HepG2 (cell line): ENCODE results near the gene CNGA3. TPM values are rescaled to one million over a fixed set of nuclear protein-coding genes. Genes with fewer than 3 reads are reported as not detected.

Experiments
- ATAC-seq: fragments of 200-7000 bp; cut with Tn5 transposase; 3 replicates; pipeline ENCODE4 v1.9.1; 2020; ENCODE audit warnings: mild to moderate bottlenecking, moderate library complexity
- BruUV-seq: library from RNA; stranded (reverse); fragments of 400-500 nt; replicated peaks from 2 replicates; lab custom pipeline; 2021; lab: Mats Ljungman, UMichigan
- CTCF ChIA-PET: fragments of 300-600 bp; formaldehyde crosslinking; extraction: SDS; loops from one replicate; lab custom pipeline; 2021; ENCODE audit warnings: low total read pairs, inconsistent platforms, low intra/inter-chr PET ratio; lab: Yijun Ruan, JAX
- POLR2A ChIA-PET: fragments of 350-600 bp; sonication (Branson Sonifier 250); formaldehyde crosslinking; loops from one replicate; lab custom pipeline; 2020; ENCODE audit warnings: antibody characterized with exemption, inconsistent platforms; lab: Yijun Ruan, JAX
- DNase-seq: peaks from one replicate; pipeline ENCODE4 v3.0.0-alpha.2; 2015; ENCODE audit warnings: low spot score
- FAIRE-seq: peaks from 3 replicates; lab custom pipeline; 2011; peaks lifted over from hg19 to GRCh38; lab: Jason Lieb, UNC
- H2AFZ ChIP-seq: one replicate; pipeline ENCODE4 v1.6.1; 2011; ENCODE audit warnings: low read length, inconsistent platforms
- H3K27ac ChIP-seq: fragments of 300-600 bp; 3 replicates; pipeline ENCODE4 v1.8.0; 2011; ENCODE audit warnings: mixed run types, mild to moderate bottlenecking, mixed read lengths, low read length, inconsistent platforms; ENCODE audit not compliant: insufficient read depth; ENCODE audit errors: extremely low read length
- H3K27me3 ChIP-seq, 2 experiments: fragments of 200-600 bp in 1 of 2; 2 replicates in 1 of 2; 3 replicates in 1 of 2; pipeline versions ENCODE4 v1.6.0 to v1.8.0; 2011; ENCODE audit warnings: low read length in 2 of 2, mild to moderate bottlenecking in 2 of 2, moderate library complexity in 2 of 2, inconsistent platforms in 1 of 2; ENCODE audit not compliant: insufficient read depth in 2 of 2, control insufficient read depth in 1 of 2
- H3K36me3 ChIP-seq, 2 experiments: fragments of 200-600 bp in 1 of 2; replicated peaks in 1 of 2; 2 replicates in 1 of 2; 3 replicates in 1 of 2; pipeline versions ENCODE4 v1.5.1 to v1.8.0; 2011; ENCODE audit warnings: low read length in 2 of 2, inconsistent platforms in 1 of 2; ENCODE audit not compliant: insufficient read depth in 2 of 2, control insufficient read depth in 1 of 2
- H3K4me1 ChIP-seq: 2 replicates; pipeline ENCODE4 v1.5.1; 2012; ENCODE audit warnings: low read length, inconsistent platforms; ENCODE audit not compliant: insufficient read depth
- H3K4me2 ChIP-seq: 2 replicates; pipeline ENCODE4 v1.6.0; 2011; ENCODE audit warnings: low read depth, low read length, inconsistent platforms
- H3K4me3 ChIP-seq, 3 experiments: fragments of 200-600 bp in 1 of 3; sonication (generic), shearing (Covaris generic) in 1 of 3; replicated peaks in 1 of 3; 2 replicates each; pipeline ENCODE4 v1.5.1; 2011 to 2016; ENCODE audit warnings: low read length in 3 of 3, inconsistent platforms in 2 of 3, low read depth in 2 of 3, mild to moderate bottlenecking in 2 of 3, control low read depth in 1 of 3, mixed read lengths in 1 of 3; ENCODE audit not compliant: insufficient read depth in 1 of 3
- H3K79me2 ChIP-seq: one replicate; pipeline ENCODE4 v1.6.1; 2011; ENCODE audit warnings: low read length, inconsistent platforms; ENCODE audit not compliant: insufficient read depth
- H3K9ac ChIP-seq: 2 replicates; pipeline ENCODE4 v1.6.0; 2011; ENCODE audit warnings: mild to moderate bottlenecking, low read depth, low read length, inconsistent platforms; ENCODE audit not compliant: insufficient read depth
- H3K9me3 ChIP-seq: 2 replicates; pipeline ENCODE4 v1.5.1; 2012; ENCODE audit warnings: mild to moderate bottlenecking, low read length
- H4K20me1 ChIP-seq: 2 replicates; pipeline ENCODE4 v1.6.0; 2011; ENCODE audit warnings: inconsistent platforms, mild to moderate bottlenecking, low read length, moderate library complexity; ENCODE audit not compliant: insufficient read depth
- ATF6 ChIP-seq: sonication (generic); formaldehyde crosslinking; conservative IDR thresholded peaks from 2 replicates; pipeline ENCODE4 v1.4.0; 2020; ENCODE audit warnings: missing genetic modification reagents
- BORCS8-MEF2B ChIP-seq: sonication (generic); formaldehyde crosslinking; IDR thresholded peaks from 2 replicates; pipeline ENCODE4 v1.8.0; 2022; ENCODE audit warnings: mild to moderate bottlenecking, missing genetic modification reagents
- ETS1 ChIP-seq: sonication (generic); formaldehyde crosslinking; IDR thresholded peaks from 2 replicates; pipeline ENCODE4 v1.4.0; 2020; ENCODE audit warnings: missing genetic modification reagents
- HCFC1 ChIP-seq: fragments of 150-350 bp; IDR thresholded peaks from 2 replicates; pipeline ENCODE4 v1.6.1; 2014; ENCODE audit warnings: low read depth, low read length
- HDAC6 ChIP-seq: fragments of 200-600 bp; sonication (generic); IDR thresholded peaks from 2 replicates; pipeline ENCODE4 v1.7.0; 2017; ENCODE audit warnings: mild to moderate bottlenecking, antibody characterized with exemption, low read length, low read depth
- HHEX ChIP-seq: IDR thresholded peaks from 2 replicates; pipeline ENCODE4 v1.6.1; 2016; ENCODE audit warnings: control low read depth
- KAT7 ChIP-seq: IDR thresholded peaks from 2 replicates; pipeline ENCODE4 v1.6.1; 2018; ENCODE audit warnings: borderline replicate concordance, missing compliant biosample characterization
- MATR3 ChIP-seq: sonication (generic); formaldehyde crosslinking; IDR thresholded peaks from 2 replicates; pipeline ENCODE4 v1.4.0; 2020; ENCODE audit warnings: missing genetic modification reagents
- RAD51 ChIP-seq: fragments of 450-650 bp; IDR thresholded peaks from 2 replicates; pipeline ENCODE4 v1.6.1; 2016; ENCODE audit warnings: borderline replicate concordance
- ZNF136 ChIP-seq: sonication (generic); formaldehyde crosslinking; IDR thresholded peaks from 2 replicates; pipeline ENCODE4 v1.8.1; 2022; ENCODE audit warnings: low read depth, mild to moderate bottlenecking, moderate library complexity, missing genetic modification reagents
- ZNF574 ChIP-seq: sonication (generic); formaldehyde crosslinking; IDR thresholded peaks from 2 replicates; pipeline ENCODE4 v1.4.0; 2020; ENCODE audit warnings: missing genetic modification reagents
- WGBS: methylation state at CpG from one replicate; pipeline ENCODE4 v1.1.6; 2017; ENCODE audit warnings: low lambda C conversion rate; 5-methylcytosine and 5-hydroxymethylcytosine counted together
- in situ Hi-C: cut with HindIII; loops from 2 replicates; pipeline ENCODE4 v1.10.0; 2017; ENCODE audit warnings: low pct_unique_long_range_greater_than_20kb; ENCODE audit not compliant: extremely low pct_ligation_motif_present
- intact Hi-C: fragments of 100-400 bp; cut with micrococcal nuclease; formaldehyde crosslinking; loops from one replicate; pipeline ENCODE4 v1.10.0; 2022; ENCODE audit not compliant: unreplicated experiment
- polyA plus RNA-seq, 8 experiments: library from polyadenylated mRNA; depleted of rRNA in 3 of 8; stranded (reverse) in 7 of 8; unstranded in 1 of 8; fragments of >200 nt; fragmentation: Illumina TruSeq in 4 of 8; extraction: Trizol in 4 of 8; gene quantifications; 2 replicates each; pipeline versions ENCODE4 v1.2.1 to v1.2.3, GENCODE V29; 2011 to 2016; ENCODE audit warnings: low read depth in 4 of 8, missing spikeins in 1 of 8, mixed read lengths in 1 of 8; ENCODE audit not compliant: insufficient read depth in 1 of 8
- total RNA-seq, 5 experiments: library from RNA; depleted of rRNA; stranded (reverse); fragments of >200 nt; fragmentation: Illumina TruSeq; extraction: Trizol; gene quantifications; 2 replicates each; pipeline ENCODE4 v1.2.3, GENCODE V29; 2016; ENCODE audit warnings: low read depth in 1 of 5
- TF ChIP-seq, protein P1 (sequence below): sonication (generic); formaldehyde crosslinking; IDR thresholded peaks from 2 replicates; pipeline ENCODE4 v1.8.1; 2022; ENCODE audit warnings: mild to moderate bottlenecking, missing genetic modification reagents

The CNGA3 gene
- total and polyA plus RNA-seq, 2 of the 13 experiments (the other 11 are each of a cell fraction or from before 2014, with no cell fraction given), result not detected

- no TSS peak for BruUV-seq
- TF ChIP-seq ZNF574 (no peak), HCFC1 (no peak), HHEX (CRISPR knock-in tag) (no peak), ZNF136 (CRISPR knock-in tag) (no peak), ATF6 (CRISPR knock-in tag) (no peak), KAT7 (CRISPR knock-in tag) (no peak), RAD51 (no peak), MATR3 (CRISPR knock-in tag) (no peak), ETS1 (CRISPR knock-in tag) (no peak), HDAC6 (no peak), BORCS8-MEF2B (CRISPR knock-in tag) (no peak)
- TF ChIP-seq, protein P1, sequence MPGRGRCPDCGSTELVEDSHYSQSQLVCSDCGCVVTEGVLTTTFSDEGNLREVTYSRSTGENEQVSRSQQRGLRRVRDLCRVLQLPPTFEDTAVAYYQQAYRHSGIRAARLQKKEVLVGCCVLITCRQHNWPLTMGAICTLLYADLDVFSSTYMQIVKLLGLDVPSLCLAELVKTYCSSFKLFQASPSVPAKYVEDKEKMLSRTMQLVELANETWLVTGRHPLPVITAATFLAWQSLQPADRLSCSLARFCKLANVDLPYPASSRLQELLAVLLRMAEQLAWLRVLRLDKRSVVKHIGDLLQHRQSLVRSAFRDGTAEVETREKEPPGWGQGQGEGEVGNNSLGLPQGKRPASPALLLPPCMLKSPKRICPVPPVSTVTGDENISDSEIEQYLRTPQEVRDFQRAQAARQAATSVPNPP (CRISPR knock-in tag), result no peak
Measured at GRCh38 chr2:98372121-98372520, 25.9 kb downstream of the CNGA3 start.

More at GRCh38 chr2:98372121-98372520, 25.9 kb downstream of the CNGA3 start:
- intact Hi-C loops, result no loop called here
- FAIRE-seq (no peak), DNase-seq (no peak), ATAC-seq (no peak)
- ChIA-PET POLR2A (no interaction called here), CTCF (no interaction called here)
- Histone ChIP-seq H3K9ac (no peak overlapping the region), H3K27ac (no peak overlapping the region), H3K27me3 (peaks cover 3 to 35% of the 10 kb centered on the region in 2 experiments; a peak in 4 of 5 replicates), H3K4me1 (no peaks in the 10 kb centered on the region), H3K79me2 (no peaks in the 10 kb centered on the region), H2AFZ (no peak overlapping the region), H3K36me3 (no peaks in the 10 kb centered on the region), H3K4me3 (no peak overlapping the region), H3K9me3 (peaks cover 16% of the 10 kb centered on the region), H3K4me2 (no peak overlapping the region), H4K20me1 (no peaks in the 10 kb centered on the region)
- in situ Hi-C loops, result no loop called here
- WGBS, result 4% methylated on average over 4 of the region's 4 CpGs
